Jurkat, Clone E6-1 (cell line): Measurements from ENCODE around the gene TECPR1.
"Not testable (repeated sequence)": the region's sequence is repeated elsewhere in the genome, so short reads cannot be mapped to it uniquely, and the experiment has no call there.

Source experiments
- DNase-seq: peaks from one replicate; pipeline ENCODE4 v3.0.0-alpha.2; 2011; ENCODE audit warnings: low read depth, low spot score
- H3K4me3 ChIP-seq: 2 replicates; pipeline ENCODE4 v1.5.1; 2011; ENCODE audit warnings: mild to moderate bottlenecking, low read length, control low read depth, moderate library complexity

Gene TECPR1

DNA sequence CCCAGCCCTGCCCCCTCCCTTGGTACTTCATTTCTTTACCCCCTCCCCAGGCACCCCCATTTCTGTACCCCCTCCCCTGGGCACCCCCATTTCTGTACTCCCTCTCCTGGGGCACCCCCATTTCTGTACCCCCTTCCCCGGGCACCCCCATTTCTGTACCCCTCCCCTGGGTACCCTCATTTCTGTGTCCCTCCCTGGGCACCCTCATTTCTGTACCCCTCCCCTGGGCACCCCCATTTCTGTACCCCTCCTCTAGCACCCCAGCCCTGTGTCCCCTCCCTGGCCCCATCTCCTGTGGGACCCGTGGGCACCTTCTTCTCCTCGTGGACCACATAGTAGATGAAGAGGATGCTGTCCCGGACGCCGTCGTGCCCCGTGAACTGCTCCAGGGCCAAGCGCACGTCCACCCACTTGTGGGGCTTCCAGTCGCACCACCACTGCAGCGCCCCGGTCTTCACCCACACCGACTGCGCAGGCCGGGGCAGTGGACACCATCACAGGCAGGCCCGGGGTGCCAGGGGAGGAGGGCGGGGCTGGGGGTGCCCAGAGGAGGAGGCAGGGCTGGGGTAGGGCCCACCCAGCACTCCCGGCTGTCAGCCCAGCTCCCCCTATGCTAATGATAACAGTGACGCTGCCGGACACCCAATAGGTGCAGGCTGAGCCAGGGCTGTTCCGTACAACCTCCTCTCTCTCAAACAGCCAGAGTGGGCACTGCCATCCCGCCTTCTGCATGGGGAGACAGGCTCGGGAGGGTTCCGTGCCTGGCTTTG is 20.4 kb downstream of the TECPR1 start:
- no peak overlapping the region for H3K4me3 ChIP-seq
- no peak for DNase-seq

- DNase-seq, result no peak
- no peak overlapping the region for H3K4me3 ChIP-seq
Observed at GRCh38 chr7:98230746-98231471, 21.1 kb downstream of the TECPR1 start.

DNA sequence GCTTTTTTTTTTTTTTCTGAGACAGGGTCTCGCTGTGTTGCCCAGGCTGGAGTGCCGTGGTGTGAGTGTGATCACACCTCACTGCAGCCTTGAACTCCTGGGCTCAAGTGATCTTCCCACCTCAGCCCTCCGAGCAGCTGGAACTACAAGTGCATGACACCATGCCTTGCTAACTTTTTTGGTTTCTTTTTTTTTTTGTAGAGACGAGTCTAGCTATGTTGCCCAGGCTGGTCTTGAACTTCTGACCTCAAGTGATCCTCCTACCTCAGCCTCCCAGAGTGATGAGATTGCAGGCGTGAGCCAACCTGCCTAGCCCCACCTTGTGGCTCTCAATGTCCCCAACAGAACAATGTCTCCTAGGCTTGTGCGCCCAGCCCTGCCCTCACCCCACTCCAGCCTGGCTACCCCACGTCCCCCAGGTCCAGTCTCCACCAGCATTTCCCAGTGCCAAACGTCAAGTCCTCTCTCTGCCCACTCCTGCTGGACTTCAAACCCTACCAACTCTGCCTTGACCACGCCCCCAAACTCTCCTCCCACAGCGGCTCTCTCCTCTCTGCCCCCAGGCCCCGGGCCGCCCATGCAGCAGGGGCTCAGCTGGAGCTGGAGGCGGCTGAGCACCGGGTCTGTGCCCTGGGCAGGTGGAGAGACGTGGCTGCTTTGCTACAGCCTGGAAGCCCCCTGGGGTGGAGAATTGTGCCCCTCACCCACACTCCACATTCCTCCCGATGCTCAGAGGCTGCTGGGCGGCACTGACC is 21.9 kb downstream of the TECPR1 start:
- H3K4me3 ChIP-seq, result no peak overlapping the region
- no peak for DNase-seq

GRCh38 chr7:98229441-98229840 is 22.6 kb downstream of the TECPR1 start:
- DNase-seq, result no peak
- H3K4me3 ChIP-seq, result no peak overlapping the region

- no peak for DNase-seq
Observed at GRCh38 chr7:98228801-98229200, 23.2 kb downstream of the TECPR1 start.

DNA sequence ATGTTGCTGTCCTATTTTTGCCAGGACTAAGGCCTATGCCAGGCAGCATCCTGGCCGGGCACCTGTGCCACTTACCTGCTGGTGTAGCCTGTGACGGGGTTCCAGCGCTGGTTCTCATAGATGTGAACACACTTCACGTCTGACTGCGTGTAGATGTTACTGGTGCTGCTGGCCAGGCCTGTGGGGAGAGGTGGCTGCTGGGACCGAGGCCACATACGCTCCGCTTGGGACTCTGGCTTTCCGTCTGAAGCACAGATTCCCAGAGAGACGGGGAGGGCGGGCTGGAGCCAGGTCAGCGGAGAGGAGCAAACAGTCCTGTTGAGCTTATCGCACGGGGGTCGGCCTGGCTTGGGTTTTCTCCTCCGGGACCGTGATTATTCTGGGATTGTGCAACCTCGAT is 24.1 kb downstream of the TECPR1 start:
- no peak for DNase-seq
- no peak overlapping the region for H3K4me3 ChIP-seq

More at GRCh38 chr7:98228801-98229200, 23.2 kb downstream of the TECPR1 start:
- no peak overlapping the region for H3K4me3 ChIP-seq

DNA sequence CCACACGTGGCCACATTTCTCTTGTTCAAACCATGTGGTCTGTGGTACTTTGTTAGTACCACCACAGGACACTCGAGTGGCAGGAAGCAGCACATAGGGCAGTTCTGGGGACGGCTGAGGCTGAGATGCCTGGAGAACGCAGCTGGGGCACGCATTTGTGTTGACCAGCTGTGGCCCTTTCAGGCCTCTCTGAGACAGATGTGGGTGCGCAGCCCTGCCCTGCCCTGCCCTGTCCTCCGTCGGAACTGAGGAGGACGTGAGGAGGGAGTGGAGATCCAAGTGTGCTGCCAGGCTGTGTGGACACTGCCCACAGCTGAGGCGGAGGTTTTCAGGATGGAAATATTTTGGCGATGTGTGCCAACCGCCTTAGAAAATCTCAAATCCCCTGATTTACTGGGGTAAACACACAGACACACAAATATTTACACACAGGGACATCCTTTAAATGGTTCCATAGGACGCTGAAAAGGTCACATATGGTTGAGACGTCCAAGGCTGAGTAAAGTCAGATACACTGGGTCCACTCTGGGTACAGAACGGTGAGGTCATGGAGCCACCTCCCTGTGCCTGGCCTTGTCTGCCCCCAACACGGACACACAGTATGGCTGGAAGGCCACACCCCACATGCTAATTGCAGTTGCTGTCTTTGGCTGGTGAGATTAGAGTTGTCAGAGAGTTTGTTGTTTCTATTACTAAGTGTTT is 26.0 kb downstream of the TECPR1 start:
- DNase-seq, result no peak
- no peak overlapping the region for H3K4me3 ChIP-seq

DNA sequence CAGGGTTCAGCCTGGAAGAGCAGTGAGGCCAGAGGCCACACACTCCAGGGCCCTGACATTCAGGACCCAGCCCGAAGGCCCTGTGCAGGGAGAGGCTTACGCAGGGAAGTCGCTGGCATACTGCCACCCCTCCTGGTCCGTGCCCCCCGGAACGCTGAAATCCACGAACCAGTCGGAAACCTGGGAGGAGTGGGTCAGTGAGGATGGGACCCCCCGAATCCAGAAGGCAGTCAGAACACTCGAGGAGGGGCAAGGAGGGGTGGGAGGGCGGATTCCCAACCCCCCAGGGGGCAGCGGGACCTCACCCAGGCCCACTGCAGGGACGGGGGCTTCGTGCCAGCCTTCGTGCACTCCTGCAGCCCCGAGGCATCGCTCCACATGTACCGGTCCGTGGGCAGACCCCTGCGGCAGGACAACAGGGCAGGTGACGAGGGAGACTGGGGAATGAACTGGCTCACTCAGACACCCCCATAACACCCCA is 27.3 kb downstream of the TECPR1 start:
- H3K4me3 ChIP-seq, result no peak overlapping the region
- no peak for DNase-seq

DNA sequence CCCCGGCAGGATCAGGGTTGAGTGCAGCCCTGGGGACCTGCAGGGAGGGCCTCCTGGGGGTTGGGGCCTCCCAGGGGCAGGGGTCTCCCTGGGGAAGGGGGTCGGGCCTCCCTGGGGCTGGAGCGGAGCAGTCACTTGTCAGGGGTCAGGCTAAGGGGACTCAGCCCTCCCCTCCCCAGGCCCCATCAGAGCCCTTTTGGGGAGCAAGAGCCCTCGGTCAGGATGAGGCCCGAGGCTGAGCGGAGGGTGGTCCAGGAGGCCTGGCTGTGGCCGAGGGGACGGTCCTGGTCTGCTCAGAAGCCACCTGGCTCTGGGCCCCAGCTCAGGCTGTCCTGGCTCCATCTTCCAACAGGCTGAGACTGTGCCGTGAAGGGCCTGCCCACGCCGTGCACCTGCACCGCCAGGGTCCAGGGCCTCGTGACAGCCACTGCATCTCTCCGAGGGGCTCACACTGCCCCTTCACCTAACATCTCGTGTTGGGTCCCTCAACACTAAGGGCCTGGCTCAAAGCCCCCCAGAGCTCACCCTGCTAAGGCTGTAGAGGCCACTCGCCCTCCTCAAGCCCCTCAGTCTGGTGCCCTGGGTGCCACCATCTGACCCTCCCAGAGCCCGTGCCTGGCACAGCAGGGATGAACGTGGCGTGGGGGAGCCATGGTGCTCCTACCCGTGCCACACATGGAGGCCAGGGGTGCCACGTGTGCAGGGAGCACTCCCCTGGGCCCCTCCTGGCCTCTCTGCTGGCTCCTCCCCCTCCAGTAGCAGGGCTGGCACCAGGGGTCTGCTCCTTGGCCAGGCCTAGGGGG is 27.9 kb downstream of the TECPR1 start:
- no peak for DNase-seq
- no peak overlapping the region for H3K4me3 ChIP-seq

- no peak for DNase-seq
- no peak overlapping the region for H3K4me3 ChIP-seq
Observed at GRCh38 chr7:98223351-98223897, 28.6 kb downstream of the TECPR1 start.

GRCh38 chr7:98222533-98223195 is 29.4 kb downstream of the TECPR1 start:
- DNase-seq, result no peak
- no peak overlapping the region for H3K4me3 ChIP-seq

- no peak for DNase-seq
- no peak overlapping the region for H3K4me3 ChIP-seq
Observed at GRCh38 chr7:98221611-98222532, 30.2 kb downstream of the TECPR1 start.

- not testable (repeated sequence) for H3K4me3 ChIP-seq, DNase-seq
Observed at GRCh38 chr7:98219382-98219781, 32.6 kb downstream of the TECPR1 start.

GRCh38 chr7:98217623-98218582 is 34.1 kb downstream of the TECPR1 start:
- no peak for DNase-seq
- no peak overlapping the region for H3K4me3 ChIP-seq

DNA sequence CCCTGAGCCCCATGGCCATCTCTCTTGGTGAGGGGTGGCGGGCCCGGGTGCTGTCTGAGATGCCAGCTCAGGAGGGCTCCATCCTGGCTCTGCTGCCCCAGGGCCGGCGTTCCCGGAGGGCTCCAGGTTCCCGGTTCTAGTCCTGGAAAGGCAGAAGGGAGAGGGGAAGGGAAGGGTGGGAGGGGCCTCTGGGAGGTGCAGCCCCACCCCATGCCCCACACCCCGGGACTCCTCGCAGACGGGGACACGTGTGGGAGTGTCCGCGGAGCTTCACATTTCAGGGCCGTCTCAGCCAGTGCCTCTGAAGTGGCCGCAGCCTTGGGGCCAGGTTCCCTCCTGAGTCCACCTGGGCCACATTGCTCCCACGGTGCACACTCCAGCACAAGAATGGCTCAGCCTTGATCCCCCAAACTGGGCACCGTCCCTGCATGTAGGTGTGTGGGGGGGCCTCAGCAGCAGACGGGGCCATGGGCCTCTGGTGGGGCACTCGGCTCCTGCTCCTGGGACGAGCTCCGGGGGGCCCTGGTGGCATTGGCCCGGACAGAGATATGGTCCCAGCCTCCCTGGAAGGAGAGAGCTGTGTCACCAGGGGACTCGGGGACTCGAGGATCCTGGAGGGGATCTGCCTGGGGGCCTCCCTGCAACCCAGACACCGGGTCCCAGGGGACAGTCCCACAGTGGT is 35.0 kb downstream of the TECPR1 start:
- DNase-seq, result no peak
- no peak overlapping the region for H3K4me3 ChIP-seq
